ENCODE results near the gene ADGRG6.

GRCh38 chr6:142387997-142388815 is 86.4 kb downstream of the ADGRG6 start:
- TF ChIP-seq POLR2AphosphoS5 (IDR thresholded peaks at IDR 0.05): no peak
- no peak for TF ChIP-seq POLR2A (IDR thresholded peaks at IDR 0.05)

Data from breast epithelium (tissue), 3 donors.